Erythroblast (primary cell): ENCODE results near the gene CEP164.

Experiments
- GATA1 ChIP-seq: IDR thresholded peaks from 2 replicates; pipeline ENCODE4 v1.6.1; 2011; ENCODE audit warnings: low read depth, mild to moderate bottlenecking, control low read depth, low read length, moderate library complexity
- POLR2A ChIP-seq: IDR thresholded peaks from 2 replicates; pipeline ENCODE4 v1.6.1; 2011; ENCODE audit warnings: mild to moderate bottlenecking, low read length

DNA sequence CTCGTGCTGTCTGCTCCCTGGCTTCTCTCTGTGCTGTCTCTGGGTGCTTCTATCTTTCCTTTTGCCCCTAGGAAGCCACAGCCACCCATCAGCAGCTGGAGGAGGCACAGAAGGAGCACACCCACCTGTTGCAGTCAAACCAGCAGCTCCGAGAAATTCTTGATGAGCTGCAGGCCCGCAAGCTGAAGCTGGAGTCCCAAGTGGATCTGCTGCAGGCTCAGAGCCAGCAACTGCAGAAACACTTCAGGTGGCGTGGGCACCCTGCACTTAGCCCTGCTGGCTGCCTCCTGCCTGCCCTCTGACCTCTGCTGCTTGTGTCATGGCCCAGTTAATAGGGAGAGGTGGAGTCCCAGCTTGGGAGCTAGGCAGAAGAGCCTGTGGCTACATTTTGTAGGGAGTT lies 67.8 kb downstream of the CEP164 start:
- TF ChIP-seq POLR2A (no peak), GATA1 (no peak)
